ENCODE measurements around the gene SPSB1.

Gene SPSB1

GRCh38 chr1:9319789-9320519 lies 27.3 kb downstream of the SPSB1 start:
- TF ChIP-seq, protein P1, sequence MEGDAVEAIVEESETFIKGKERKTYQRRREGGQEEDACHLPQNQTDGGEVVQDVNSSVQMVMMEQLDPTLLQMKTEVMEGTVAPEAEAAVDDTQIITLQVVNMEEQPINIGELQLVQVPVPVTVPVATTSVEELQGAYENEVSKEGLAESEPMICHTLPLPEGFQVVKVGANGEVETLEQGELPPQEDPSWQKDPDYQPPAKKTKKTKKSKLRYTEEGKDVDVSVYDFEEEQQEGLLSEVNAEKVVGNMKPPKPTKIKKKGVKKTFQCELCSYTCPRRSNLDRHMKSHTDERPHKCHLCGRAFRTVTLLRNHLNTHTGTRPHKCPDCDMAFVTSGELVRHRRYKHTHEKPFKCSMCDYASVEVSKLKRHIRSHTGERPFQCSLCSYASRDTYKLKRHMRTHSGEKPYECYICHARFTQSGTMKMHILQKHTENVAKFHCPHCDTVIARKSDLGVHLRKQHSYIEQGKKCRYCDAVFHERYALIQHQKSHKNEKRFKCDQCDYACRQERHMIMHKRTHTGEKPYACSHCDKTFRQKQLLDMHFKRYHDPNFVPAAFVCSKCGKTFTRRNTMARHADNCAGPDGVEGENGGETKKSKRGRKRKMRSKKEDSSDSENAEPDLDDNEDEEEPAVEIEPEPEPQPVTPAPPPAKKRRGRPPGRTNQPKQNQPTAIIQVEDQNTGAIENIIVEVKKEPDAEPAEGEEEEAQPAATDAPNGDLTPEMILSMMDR (IDR thresholded peaks at IDR 0.05) = no peak

DNA sequence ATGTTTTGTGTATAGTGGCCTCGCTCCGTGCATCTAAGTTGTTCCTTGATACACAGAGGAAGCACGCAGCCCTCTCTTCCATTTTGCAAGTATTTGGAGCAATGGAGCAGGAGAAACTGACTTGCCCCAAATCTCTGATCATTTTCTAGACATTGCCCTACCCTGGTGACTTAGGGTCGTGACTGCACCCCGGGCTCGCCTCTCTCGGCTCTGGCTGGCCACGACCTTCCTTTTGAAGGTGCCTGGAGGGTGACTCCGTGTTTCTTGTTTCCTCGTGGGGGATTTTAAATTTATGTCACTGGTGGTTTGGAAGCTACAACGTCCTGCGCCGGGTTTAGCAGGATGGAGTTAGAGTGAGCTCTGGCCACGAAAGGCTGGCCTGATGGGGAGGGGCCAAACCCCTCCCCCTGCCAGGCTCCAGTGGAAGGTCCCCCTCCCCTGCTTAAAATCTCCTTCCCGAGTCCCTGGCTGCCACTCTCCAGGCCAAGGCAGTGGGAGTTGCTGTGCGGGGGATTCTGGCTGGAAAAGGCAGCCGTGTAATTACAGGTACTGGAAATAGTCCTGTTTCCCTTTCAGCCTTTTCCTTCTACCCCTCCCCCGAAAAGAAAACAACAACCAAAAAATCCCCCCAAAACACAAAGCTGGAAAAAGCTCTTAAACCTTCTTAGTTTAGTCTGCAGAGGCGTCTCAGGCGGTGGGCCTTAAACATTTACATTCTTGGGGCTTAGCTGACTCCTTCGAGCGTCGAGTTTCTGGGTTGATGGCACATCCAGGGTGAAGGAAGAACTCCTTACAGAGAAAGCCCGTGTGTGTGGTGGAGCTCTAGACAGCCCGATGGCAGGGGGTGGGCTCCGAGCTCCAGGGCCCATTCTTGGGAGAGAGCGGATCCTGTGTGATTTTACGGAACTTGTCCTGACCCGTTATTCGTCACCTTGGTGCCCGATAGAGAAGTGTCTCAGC lies 28.1 kb downstream of the SPSB1 start:
- TF ChIP-seq, protein P1 (IDR thresholded peaks at IDR 0.05) = no peak

GRCh38 chr1:9321480-9321849 lies 28.8 kb downstream of the SPSB1 start:
- TF ChIP-seq, protein P1 (IDR thresholded peaks at IDR 0.05) = no peak

DNA sequence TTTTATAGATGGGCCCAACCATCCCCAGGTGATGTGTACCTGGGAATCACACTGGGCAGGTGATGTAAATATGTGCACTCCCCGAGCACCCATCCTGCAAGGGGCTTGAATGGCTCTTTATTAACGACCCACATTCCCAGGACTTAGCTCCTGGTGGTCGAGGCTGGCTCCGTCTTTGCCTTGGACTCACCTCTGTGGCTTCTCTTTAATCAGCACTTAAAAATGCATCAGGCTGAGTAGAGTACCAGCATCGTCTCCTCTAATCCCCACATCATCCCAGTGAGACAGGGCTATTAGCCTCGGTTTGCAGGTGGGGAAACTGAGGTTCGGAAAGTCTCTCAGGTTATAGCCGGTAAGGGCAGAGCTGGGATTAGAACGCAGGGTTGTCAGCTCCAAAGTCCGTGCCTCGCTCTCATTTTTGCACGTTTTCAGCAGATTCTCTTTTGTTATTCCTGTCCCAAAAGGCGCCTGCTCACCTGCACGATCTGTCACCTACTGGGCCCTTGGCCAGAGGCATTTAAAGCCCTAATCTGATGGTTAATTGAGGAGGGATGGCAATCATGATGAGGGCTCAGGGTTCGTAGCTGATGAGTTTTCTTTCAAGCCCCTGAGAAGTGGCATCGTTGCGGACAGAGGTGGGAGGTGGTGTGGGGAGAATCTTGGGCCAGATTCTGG lies 29.4 kb downstream of the SPSB1 start:
- TF ChIP-seq, protein P1 (IDR thresholded peaks at IDR 0.05) = no peak

DNA sequence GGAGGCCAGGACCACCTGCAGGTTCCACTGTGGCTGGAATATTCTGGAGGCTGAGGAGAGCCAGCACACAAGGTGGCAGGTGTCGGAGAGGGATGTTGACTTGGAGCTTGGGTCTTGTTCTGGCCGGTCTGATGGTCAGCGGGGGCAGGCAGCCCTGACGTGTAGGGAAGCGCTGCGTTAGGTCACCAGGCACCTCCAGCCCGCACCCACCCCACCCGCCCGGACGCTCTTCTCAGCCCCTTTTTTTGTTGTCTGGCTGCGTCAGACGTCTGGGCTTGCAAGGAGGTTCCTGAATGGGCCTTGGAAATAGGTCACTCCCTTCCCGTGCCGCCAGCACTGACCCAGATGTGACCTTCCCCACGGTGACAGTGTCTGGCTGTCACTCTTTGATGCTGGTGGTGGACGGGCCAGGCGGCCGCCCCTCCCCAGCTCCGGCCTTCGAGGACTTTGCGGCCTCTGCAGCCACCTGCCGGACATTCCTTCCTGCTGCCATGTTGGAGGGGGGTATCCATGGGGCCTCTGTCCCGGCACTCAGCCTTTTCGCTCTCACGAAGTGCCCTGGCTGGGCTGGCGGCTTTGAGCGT lies 30.1 kb downstream of the SPSB1 start:
- TF ChIP-seq, protein P1 (IDR thresholded peaks at IDR 0.05) = no peak

GRCh38 chr1:9324246-9325096 lies 31.8 kb downstream of the SPSB1 start:
- TF ChIP-seq, protein P1 (IDR thresholded peaks at IDR 0.05) = no peak
